Spinal cord (tissue), 10 donors: ENCODE measurements around the gene SLC13A4. TPM values are rescaled to one million over a fixed set of nuclear protein-coding genes. Genes with fewer than 3 reads are reported as not detected.

ENCODE experiments used
- DNase-seq, 6 donors: peaks; one replicate each; pipeline versions ENCODE4 v3.0.0 to v3.0.0-alpha.2; 2013 to 2015; ENCODE audit warnings: low spot score in 6 of 6, low read depth in 4 of 6
- H3K27ac ChIP-seq: one replicate; pipeline ENCODE4 v1.5.1; 2013; ENCODE audit warnings: low read depth, low read length, control low read depth
- H3K27me3 ChIP-seq: one replicate; pipeline ENCODE4 v1.6.1; 2013; ENCODE audit warnings: low read length; ENCODE audit not compliant: control insufficient read depth, insufficient read depth
- H3K36me3 ChIP-seq: one replicate; pipeline ENCODE4 v1.6.1; 2013; ENCODE audit warnings: low read length; ENCODE audit not compliant: control insufficient read depth, insufficient read depth
- H3K4me1 ChIP-seq: one replicate; pipeline ENCODE4 v1.6.1; 2013; ENCODE audit warnings: low read length; ENCODE audit not compliant: control insufficient read depth, insufficient read depth
- H3K4me3 ChIP-seq: one replicate; pipeline ENCODE4 v1.5.1; 2013; ENCODE audit warnings: low read depth, low read length, control low read depth
- H3K9me3 ChIP-seq: one replicate; pipeline ENCODE4 v1.6.1; 2013; ENCODE audit warnings: low read length; ENCODE audit not compliant: control insufficient read depth, insufficient read depth
- WGBS: methylation state at CpG from one replicate; pipeline ENCODE4 v1.1.5; 2013; ENCODE audit warnings: missing lambda C conversion rate; ENCODE audit not compliant: insufficient coverage; 5-methylcytosine and 5-hydroxymethylcytosine counted together
- polyA plus RNA-seq, 2 donors: library from polyadenylated mRNA; unstranded; fragments of 120-200 nt; gene quantifications; one replicate each; pipeline ENCODE4 v1.2.1, GENCODE V29; 2013; ENCODE audit not compliant: insufficient read length in 2 of 2
- total RNA-seq, 2 donors: library from RNA; depleted of rRNA in 1 of 2; stranded (reverse); fragments of 120-200 nt in 1 of 2; fragments of >200 nt in 1 of 2; gene quantifications; one replicate each; pipeline versions ENCODE4 v1.2.3 to v1.2.4, GENCODE V29; 2013 to 2014
- donor health status: healthy.

The SLC13A4 gene
- total and polyA plus RNA-seq, 4 donors: 5.0 to 936 (median 106) TPM

DNA sequence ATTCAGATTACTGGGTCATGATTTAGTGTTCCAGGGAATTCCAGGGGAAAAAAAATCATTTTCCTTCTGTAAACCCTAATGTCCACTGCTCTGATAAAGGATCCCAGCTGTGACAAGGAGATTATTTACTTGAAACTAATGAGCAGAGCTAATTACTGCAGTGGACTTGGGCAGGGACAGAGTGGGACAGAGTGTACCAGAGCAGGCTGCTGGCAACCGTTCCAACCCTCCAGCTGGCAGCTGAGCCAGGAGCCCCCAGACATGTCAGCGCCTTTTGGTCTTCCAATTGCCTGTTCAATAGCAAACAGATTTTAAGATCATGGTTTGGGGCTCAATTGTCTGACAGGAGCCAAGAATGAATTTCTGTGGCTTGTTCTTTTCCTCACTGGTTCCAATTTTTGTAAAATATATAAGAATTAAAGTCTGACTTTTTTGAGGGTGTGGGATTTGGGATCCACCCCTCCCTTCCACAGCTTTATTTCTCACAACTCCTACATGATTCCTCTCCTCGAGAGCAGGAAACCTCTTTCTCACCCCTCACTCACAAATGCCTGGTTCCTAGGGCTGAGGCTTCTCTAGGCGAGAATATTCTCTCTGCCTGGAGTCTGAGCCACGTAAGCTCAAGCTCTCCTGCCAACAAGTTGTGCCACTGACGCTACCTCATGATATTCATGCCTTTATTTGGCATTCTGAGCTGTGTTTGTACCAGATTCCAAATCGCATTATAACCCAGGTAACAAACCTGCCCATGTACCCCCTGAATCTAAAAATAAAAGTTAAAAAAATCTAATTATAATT is 41.2 kb upstream of the SLC13A4 start:
- Histone ChIP-seq H3K27ac (no peak overlapping the region), H3K4me3 (no peak overlapping the region), H3K36me3 (no peaks in the 10 kb centered on the region), H3K4me1 (peaks cover 7% of the 10 kb centered on the region), H3K27me3 (peaks cover 2% of the 10 kb centered on the region), H3K9me3 (no peaks in the 10 kb centered on the region)
- 38% methylated on average over 6 of the region's 7 CpGs for WGBS
- peak in 2 of 6 donors; percentile 71 to 84 for DNase-seq

DNA sequence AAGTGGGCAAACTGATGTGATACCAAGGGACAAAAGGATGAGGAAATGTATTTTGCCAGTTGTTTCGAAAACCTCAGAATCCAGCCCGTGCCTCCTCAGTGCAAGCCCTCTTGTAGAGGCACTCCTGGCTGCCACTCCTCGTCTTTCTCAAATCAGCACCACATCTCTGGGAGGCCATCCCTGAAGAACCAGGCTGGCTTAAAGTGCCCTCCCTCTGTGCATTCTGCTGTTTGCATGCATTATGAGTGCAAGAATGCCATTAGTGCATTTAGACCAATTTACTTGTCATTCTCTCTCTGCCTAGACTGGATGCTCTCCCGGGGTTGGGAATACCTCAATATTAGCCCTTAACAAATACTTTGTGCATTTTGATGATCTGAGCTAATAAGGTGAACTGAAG is 40.5 kb upstream of the SLC13A4 start:
- WGBS: no CpG with 5 or more reads among the region's 4 CpGs
- Histone ChIP-seq H3K4me3 (no peak overlapping the region), H3K4me1 (peaks cover 7% of the 10 kb centered on the region), H3K9me3 (no peaks in the 10 kb centered on the region), H3K36me3 (no peaks in the 10 kb centered on the region), H3K27ac (no peak overlapping the region), H3K27me3 (peaks cover 2% of the 10 kb centered on the region)
- DNase-seq: peak in 1 of 6 donors; percentile 39

DNA sequence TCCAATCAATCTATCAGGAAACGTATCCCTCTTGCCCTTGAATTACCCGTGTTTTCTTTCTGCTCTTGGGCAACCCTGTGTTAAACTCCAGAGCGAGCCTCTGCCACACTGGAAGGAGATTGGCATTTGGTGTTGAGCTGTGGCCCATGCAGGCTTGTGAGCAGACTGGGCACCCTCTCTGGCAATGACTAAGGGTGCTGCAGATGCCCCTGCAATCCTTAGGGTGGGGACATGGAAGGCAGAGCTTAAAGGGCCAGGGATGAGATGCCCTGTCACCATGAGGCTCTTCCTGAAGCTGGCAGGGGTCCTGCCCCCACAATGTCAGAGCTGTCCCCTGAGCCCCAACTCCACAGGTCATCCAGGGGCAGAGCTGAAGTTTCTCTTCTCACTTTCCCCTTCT is 40.1 kb upstream of the SLC13A4 start:
- H3K4me3 ChIP-seq: no peak overlapping the region
- H3K4me1 ChIP-seq: peaks cover 7% of the 10 kb centered on the region
- WGBS: 100% methylated on average over 1 of the region's 3 CpGs
- no peak overlapping the region for H3K27ac ChIP-seq
- no peaks in the 10 kb centered on the region for H3K9me3 ChIP-seq
- no peak for DNase-seq
- no peaks in the 10 kb centered on the region for H3K36me3 ChIP-seq
- H3K27me3 ChIP-seq: peaks cover 2% of the 10 kb centered on the region

DNA sequence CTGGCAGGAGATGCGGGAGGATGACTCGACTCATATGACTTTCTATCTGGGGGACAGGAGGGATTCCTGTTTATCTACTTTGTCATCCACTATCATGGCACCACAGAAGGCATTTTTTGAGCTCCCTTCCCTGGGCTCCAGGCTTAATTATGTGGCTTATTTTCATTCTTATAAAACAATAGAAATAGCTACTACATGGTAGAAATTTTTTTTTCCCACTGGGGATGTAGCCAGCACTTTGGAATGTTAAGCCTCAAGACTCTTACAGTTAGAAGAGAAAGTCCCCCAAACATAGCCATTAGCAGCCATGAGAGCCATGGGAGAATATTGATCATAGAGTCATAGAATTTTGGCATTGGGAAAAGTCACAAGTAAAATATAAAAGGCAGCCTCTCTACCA is 35.3 kb upstream of the SLC13A4 start:
- no CpG with 5 or more reads among the region's 2 CpGs for WGBS
- peaks cover 4% of the 10 kb centered on the region for H3K4me1 ChIP-seq
- DNase-seq: no peak
- no peak overlapping the region for H3K27ac ChIP-seq
- no peak overlapping the region for H3K4me3 ChIP-seq
- H3K36me3 ChIP-seq: no peaks in the 10 kb centered on the region
- peaks cover 2% of the 10 kb centered on the region for H3K27me3 ChIP-seq
- H3K9me3 ChIP-seq: no peaks in the 10 kb centered on the region

DNA sequence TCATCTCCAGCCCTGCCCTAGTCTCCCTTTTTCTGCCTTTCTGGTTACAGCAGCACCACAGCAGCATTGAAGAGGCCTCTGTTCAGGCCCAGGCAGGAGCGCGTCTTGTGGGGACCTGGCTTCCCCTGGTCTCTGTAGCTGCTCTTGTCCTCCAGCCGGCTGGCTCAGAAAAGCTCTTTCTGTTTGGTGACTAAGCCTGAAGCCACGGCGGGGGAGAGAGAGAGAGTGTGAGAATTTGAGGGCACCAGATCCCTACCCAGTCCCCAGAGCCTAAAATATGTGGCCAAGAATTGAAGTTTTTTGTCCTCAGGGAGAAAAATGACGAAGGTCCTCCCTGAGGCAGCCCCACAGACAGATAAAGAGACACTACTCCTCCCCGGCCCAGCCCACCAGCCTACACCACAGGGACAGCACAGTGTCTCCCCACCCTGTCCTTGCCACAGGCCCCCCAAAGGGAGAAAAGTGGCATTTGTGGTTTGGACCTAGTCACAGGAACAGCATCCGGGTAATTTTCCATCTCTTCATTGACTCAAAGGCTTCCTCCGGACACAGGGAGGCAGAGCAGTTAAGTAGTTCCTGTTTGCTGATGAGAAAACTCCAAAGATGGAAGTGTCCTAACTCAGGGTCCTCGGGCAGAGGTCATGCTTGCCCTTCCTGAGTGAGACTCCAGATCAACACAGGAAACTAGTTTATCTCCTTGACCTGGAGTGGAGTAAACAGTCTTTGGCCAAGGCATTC is 33.9 kb upstream of the SLC13A4 start:
- Histone ChIP-seq H3K9me3 (no peaks in the 10 kb centered on the region), H3K27me3 (peaks cover 2% of the 10 kb centered on the region), H3K27ac (no peak overlapping the region), H3K4me3 (no peak overlapping the region), H3K4me1 (no peaks in the 10 kb centered on the region), H3K36me3 (no peaks in the 10 kb centered on the region)
- DNase-seq: no peak
- WGBS: 90% methylated on average over 7 of the region's 10 CpGs

DNA sequence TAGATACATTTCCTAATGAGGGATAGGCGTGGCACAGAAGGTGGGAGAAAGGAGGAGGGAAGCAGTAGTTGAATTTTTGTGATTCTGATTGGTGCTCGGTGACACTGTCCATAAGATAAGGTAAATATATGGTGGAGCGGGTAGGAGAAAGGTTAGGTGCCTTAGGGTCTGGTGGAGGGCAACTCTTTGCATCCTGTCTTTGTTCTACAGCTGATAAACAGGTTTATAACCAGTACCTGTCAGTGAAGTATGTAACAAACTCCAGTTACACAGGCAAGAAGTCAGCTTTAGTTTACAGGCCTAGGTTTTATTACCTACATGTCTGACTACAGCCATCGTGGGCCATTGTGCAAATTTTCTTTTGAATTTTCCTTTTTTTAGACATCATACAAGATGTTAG is 31.5 kb upstream of the SLC13A4 start:
- no peaks in the 10 kb centered on the region for H3K9me3 ChIP-seq
- no peak overlapping the region for H3K27ac ChIP-seq
- WGBS: 87% methylated on average over 3 of the region's 4 CpGs
- no peaks in the 10 kb centered on the region for H3K36me3 ChIP-seq
- no peaks in the 10 kb centered on the region for H3K4me1 ChIP-seq
- no peak overlapping the region for H3K4me3 ChIP-seq
- no peak for DNase-seq
- H3K27me3 ChIP-seq: no peaks in the 10 kb centered on the region

DNA sequence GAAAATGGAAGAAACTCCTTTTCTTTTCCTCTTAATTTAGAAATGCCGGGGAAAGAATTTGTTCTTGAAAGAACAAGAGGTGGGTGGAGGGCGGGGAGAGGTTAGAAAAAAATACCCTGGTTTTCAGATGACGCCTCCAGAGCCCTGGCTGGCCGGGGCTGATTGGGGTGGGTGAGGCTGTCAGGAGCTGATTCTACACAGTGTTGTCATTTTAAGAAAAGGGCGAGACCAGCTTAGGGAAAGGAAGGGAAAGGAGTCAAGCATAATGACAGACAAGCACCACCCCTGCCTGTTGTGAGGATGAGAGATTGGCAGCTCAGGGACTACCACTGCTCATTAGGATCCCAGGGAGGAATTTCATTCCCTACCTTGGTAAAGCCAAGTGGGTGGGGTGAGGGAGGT is 30.5 kb upstream of the SLC13A4 start:
- DNase-seq: peak in 1 of 6 donors; percentile 35
- H3K9me3 ChIP-seq: no peaks in the 10 kb centered on the region
- WGBS: 62% methylated on average over 5 of the region's 5 CpGs
- H3K36me3 ChIP-seq: no peaks in the 10 kb centered on the region
- H3K4me3 ChIP-seq: no peak overlapping the region
- H3K4me1 ChIP-seq: no peaks in the 10 kb centered on the region
- H3K27ac ChIP-seq: peak overlapping the region; percentile 35
- H3K27me3 ChIP-seq: no peaks in the 10 kb centered on the region

DNA sequence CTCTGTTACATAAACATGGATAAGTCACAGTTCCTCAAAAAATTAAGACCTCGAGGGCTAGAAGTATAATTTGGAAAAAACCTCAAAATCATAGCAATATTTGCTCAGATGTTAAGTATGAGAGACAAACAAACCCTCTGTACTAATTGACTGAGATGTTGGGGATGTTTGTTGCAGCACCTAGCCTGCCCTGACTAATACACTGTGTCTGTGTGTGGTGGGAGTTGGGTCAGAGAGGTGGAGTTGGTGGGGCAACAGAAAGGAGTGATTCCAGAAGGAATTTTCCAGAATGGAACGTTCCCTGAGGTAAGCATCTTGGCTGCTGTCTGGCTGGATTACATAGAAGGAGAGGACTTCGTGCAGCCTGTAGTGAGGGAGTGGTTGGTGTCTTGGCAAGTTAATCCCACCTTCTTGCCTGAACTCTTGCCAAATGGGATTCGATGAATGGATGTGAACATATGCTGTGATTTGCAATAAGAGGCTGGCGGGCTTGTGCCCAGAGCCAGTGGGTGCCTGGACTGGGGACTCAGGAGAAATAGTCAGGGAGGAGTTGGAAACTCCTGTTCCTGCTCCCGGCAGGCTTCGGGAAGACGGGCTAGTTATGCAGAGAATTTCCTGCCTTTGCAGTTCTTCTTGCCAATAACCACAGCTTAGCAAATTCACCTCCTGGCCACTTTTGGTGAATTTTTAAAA is 29.9 kb upstream of the SLC13A4 start:
- H3K27me3 ChIP-seq: no peaks in the 10 kb centered on the region
- H3K4me3 ChIP-seq: no peak overlapping the region
- H3K36me3 ChIP-seq: no peaks in the 10 kb centered on the region
- H3K27ac ChIP-seq: peak overlapping the region; percentile 35
- DNase-seq: peak in 1 of 6 donors; percentile 83
- no peaks in the 10 kb centered on the region for H3K9me3 ChIP-seq
- 64% methylated on average over 4 of the region's 8 CpGs for WGBS
- no peaks in the 10 kb centered on the region for H3K4me1 ChIP-seq

DNA sequence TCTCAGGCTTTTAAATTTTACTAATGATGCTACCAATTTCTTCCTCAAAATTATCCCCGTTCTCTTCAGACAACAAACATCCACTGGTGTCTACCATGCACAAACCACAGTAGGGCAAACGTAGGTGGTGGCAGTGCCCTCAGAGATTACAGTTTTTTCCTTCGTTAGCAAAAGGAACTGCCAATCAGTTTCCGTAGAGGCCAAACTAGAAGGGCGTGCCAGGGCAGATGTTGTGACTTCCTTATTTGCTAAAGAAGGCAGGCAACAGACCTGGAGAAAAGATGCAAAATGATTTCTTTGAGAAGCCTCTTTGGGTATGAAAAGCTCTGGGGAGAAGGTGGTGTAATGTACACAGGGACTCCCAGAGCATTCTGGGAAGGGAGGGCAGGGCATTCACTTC is 28.2 kb upstream of the SLC13A4 start:
- H3K9me3 ChIP-seq: no peaks in the 10 kb centered on the region
- no peaks in the 10 kb centered on the region for H3K4me1 ChIP-seq
- 56% methylated on average over 3 of the region's 5 CpGs for WGBS
- no peaks in the 10 kb centered on the region for H3K36me3 ChIP-seq
- H3K27ac ChIP-seq: no peak overlapping the region
- H3K4me3 ChIP-seq: no peak overlapping the region
- H3K27me3 ChIP-seq: no peaks in the 10 kb centered on the region
- DNase-seq: no peak
